Aorta (tissue), 5 donors: ENCODE measurements around the gene ANKRD28. TPM values are rescaled to one million over a fixed set of nuclear protein-coding genes. Genes with fewer than 3 reads are reported as not detected.

ENCODE experiments used
- ATAC-seq: fragments of 200-7000 bp; cut with Tn5 transposase; one replicate; pipeline ENCODE4 v1.9.1; 2022; ENCODE audit warnings: moderate library complexity; ENCODE audit not compliant: low FRiP score
- DNase-seq, 2 donors: peaks; one replicate each; pipeline ENCODE4 v3.0.0-alpha.2; 2020
- H3K27ac ChIP-seq, 2 donors: one replicate each; pipeline ENCODE4 v1.5.1; 2013; ENCODE audit warnings: low read length in 2 of 2, mild to moderate bottlenecking in 2 of 2, moderate library complexity in 2 of 2, control low read depth in 1 of 2, inconsistent platforms in 1 of 2, low read depth in 1 of 2
- H3K27me3 ChIP-seq, 2 donors: one replicate each; pipeline ENCODE4 v1.6.1; 2013; ENCODE audit warnings: control low read depth in 1 of 2, low read length in 1 of 2, mild to moderate bottlenecking in 1 of 2, moderate library complexity in 1 of 2; ENCODE audit not compliant: insufficient read depth in 2 of 2, control insufficient read depth in 1 of 2
- H3K36me3 ChIP-seq, 2 donors: one replicate each; pipeline ENCODE4 v1.6.1; 2013; ENCODE audit warnings: control low read depth in 1 of 2, low read length in 1 of 2, mild to moderate bottlenecking in 1 of 2; ENCODE audit not compliant: insufficient read depth in 2 of 2, control insufficient read depth in 1 of 2
- H3K4me1 ChIP-seq, 2 donors: one replicate each; pipeline ENCODE4 v1.6.1; 2013; ENCODE audit warnings: low read length in 2 of 2, control low read depth in 1 of 2, mild to moderate bottlenecking in 1 of 2, moderate library complexity in 1 of 2; ENCODE audit not compliant: insufficient read depth in 2 of 2, control insufficient read depth in 1 of 2
- H3K4me3 ChIP-seq, 2 donors: one replicate each; pipeline ENCODE4 v1.5.1; 2013; ENCODE audit warnings: low read length in 2 of 2, control low read depth in 1 of 2, mild to moderate bottlenecking in 1 of 2
- H3K9me3 ChIP-seq: one replicate; pipeline ENCODE4 v1.6.1; 2013; ENCODE audit warnings: mild to moderate bottlenecking, low read length; ENCODE audit not compliant: control insufficient read depth
- WGBS, 2 donors: extraction: QIAGEN DNeasy Blood & Tissue Kit; methylation state at CpG; one replicate each; pipeline ENCODE4 v1.1.7; 2013; 5-methylcytosine and 5-hydroxymethylcytosine counted together
- intact Hi-C, 2 donors: fragments of 100-400 bp; cut with DNase I; formaldehyde crosslinking; loops; one replicate each; pipeline versions ENCODE4 v1.14.2 to v1.15.0; 2022
- polyA plus RNA-seq, 2 donors: library from polyadenylated mRNA; stranded (reverse); fragments of 200-250 nt; gene quantifications; one replicate each; pipeline ENCODE4 v1.2.3, GENCODE V29; 2013
- total RNA-seq, 2 donors: library from RNA; stranded (reverse); fragmentation: NEBNext Ultra II Directional; extraction: Animal tissue kit (Norgen Biotek cat#: 25700); gene quantifications; one replicate each; pipeline ENCODE4 v1.2.1, GENCODE V29; 2021
- donor health status: healthy with polysubstance abuse.
- donor health status: Bipolar disorder and iron deficiency.
- donor health status: DM: no; HTN: no; CAD: no.
- donor health status: DM: no; HTN: no; CAD: no.
- donor health status: DM: yes; HTN: yes; CAD: no.

ANKRD28 gene
- total and polyA plus RNA-seq, 4 donors: 5.6 to 61.3 (median 35.2) TPM

GRCh38 chr3:15654891-15655290 lies 142.9 kb downstream of the ANKRD28 start:
- Histone ChIP-seq H3K9me3 (peaks cover 6% of the 10 kb centered on the region), H3K27ac (no peak overlapping the region), H3K4me3 (no peak overlapping the region), H3K27me3 (no peaks in the 10 kb centered on the region), H3K4me1 (no peaks in the 10 kb centered on the region), H3K36me3 (no peaks in the 10 kb centered on the region)
- intact Hi-C loops: no loop called here
- DNase-seq (no peak), ATAC-seq (no peak)
- 91 to 95% methylated on average over 9 of the region's 9 CpGs for WGBS, 2 donors

GRCh38 chr3:15654127-15654526 lies 143.7 kb downstream of the ANKRD28 start:
- H3K9me3 ChIP-seq: peaks cover 6% of the 10 kb centered on the region
- no peak for ATAC-seq
- intact Hi-C loops: no loop called here
- no peaks in the 10 kb centered on the region for H3K27me3 ChIP-seq
- no peaks in the 10 kb centered on the region for H3K4me1 ChIP-seq
- no peaks in the 10 kb centered on the region for H3K36me3 ChIP-seq
- no peak overlapping the region for H3K27ac ChIP-seq
- no peak for DNase-seq
- no peak overlapping the region for H3K4me3 ChIP-seq

GRCh38 chr3:15653321-15653720 lies 144.5 kb downstream of the ANKRD28 start:
- Histone ChIP-seq H3K36me3 (no peaks in the 10 kb centered on the region), H3K4me1 (no peaks in the 10 kb centered on the region), H3K27ac (no peak overlapping the region), H3K27me3 (no peaks in the 10 kb centered on the region), H3K9me3 (peaks cover 6% of the 10 kb centered on the region), H3K4me3 (no peak overlapping the region)
- intact Hi-C loops: no loop called here
- ATAC-seq (no peak), DNase-seq (no peak)
- 83 to 85% methylated on average over 3 of the region's 3 CpGs for WGBS, 2 donors

GRCh38 chr3:15651396-15651795 lies 146.4 kb downstream of the ANKRD28 start:
- H3K27ac ChIP-seq: no peak overlapping the region
- ATAC-seq (no peak), DNase-seq (no peak)
- H3K4me3 ChIP-seq: no peak overlapping the region
- H3K4me1 ChIP-seq: no peaks in the 10 kb centered on the region
- H3K9me3 ChIP-seq: peaks cover 3% of the 10 kb centered on the region
- intact Hi-C loops: no loop called here
- 82 to 83% methylated on average over 8 of the region's 8 CpGs for WGBS, 2 donors
- no peaks in the 10 kb centered on the region for H3K36me3 ChIP-seq
- no peaks in the 10 kb centered on the region for H3K27me3 ChIP-seq

GRCh38 chr3:15649858-15650257 lies 147.9 kb downstream of the ANKRD28 start:
- intact Hi-C loops: loop anchor here in 1 of 2 donors (5.0 kb wide), 1 partner anchor 157 kb away; no protein-coding TSS in a partner anchor
- Histone ChIP-seq H3K27me3 (no peaks in the 10 kb centered on the region), H3K27ac (no peak overlapping the region), H3K36me3 (no peaks in the 10 kb centered on the region), H3K4me1 (no peaks in the 10 kb centered on the region), H3K4me3 (no peak overlapping the region), H3K9me3 (no peaks in the 10 kb centered on the region)
- DNase-seq (no peak), ATAC-seq (no peak)
- WGBS, 2 donors: 83 to 86% methylated on average over 5 of the region's 5 CpGs

GRCh38 chr3:15649341-15649740 lies 148.4 kb downstream of the ANKRD28 start:
- H3K36me3 ChIP-seq: no peaks in the 10 kb centered on the region
- no peaks in the 10 kb centered on the region for H3K4me1 ChIP-seq
- intact Hi-C loops: loop anchor here in 1 of 2 donors (5.0 kb wide), 1 partner anchor 158 kb away; no protein-coding TSS in a partner anchor
- no peaks in the 10 kb centered on the region for H3K9me3 ChIP-seq
- no peak for DNase-seq
- no peaks in the 10 kb centered on the region for H3K27me3 ChIP-seq
- H3K27ac ChIP-seq: no peak overlapping the region
- H3K4me3 ChIP-seq: no peak overlapping the region
- 94 to 97% methylated on average over 3 of the region's 3 CpGs for WGBS, 2 donors
- no peak for ATAC-seq

- Histone ChIP-seq H3K9me3 (no peaks in the 10 kb centered on the region), H3K36me3 (no peaks in the 10 kb centered on the region), H3K27me3 (no peaks in the 10 kb centered on the region), H3K4me3 (no peak overlapping the region), H3K4me1 (no peaks in the 10 kb centered on the region), H3K27ac (peak overlapping the region in 1 of 2 donors; percentile 26)
- WGBS, 2 donors: 46 to 51% methylated on average over 4 of the region's 4 CpGs
- intact Hi-C loops: loop anchor here in 1 of 2 donors (5.0 kb wide), 1 partner anchor 160 kb away; no protein-coding TSS in a partner anchor
- peak; percentile 32 for ATAC-seq
- DNase-seq: no peak
These were observed 150.1 kb downstream of the ANKRD28 start for GRCh38 chr3:15647611-15648167.

- H3K4me3 ChIP-seq: no peak overlapping the region
- no peaks in the 10 kb centered on the region for H3K4me1 ChIP-seq
- DNase-seq: peak; percentile 80 to 84
- no peaks in the 10 kb centered on the region for H3K36me3 ChIP-seq
- intact Hi-C loops: loop anchor here in 1 of 2 donors (5.0 kb wide), 1 partner anchor 160 kb away; no protein-coding TSS in a partner anchor
- H3K9me3 ChIP-seq: no peaks in the 10 kb centered on the region
- H3K27me3 ChIP-seq: no peaks in the 10 kb centered on the region
- peak overlapping the region in 1 of 2 donors; percentile 31 for H3K27ac ChIP-seq
- peak; percentile 71 for ATAC-seq
- WGBS, 2 donors: 35 to 52% methylated on average over 13 of the region's 13 CpGs
These were observed 150.8 kb downstream of the ANKRD28 start for GRCh38 chr3:15646851-15647511.
